Measurements from ENCODE around the gene LGALS3BP. TPM values are rescaled to one million over a fixed set of nuclear protein-coding genes. Genes with fewer than 3 reads are reported as not detected.

Gene LGALS3BP
- total and polyA plus RNA-seq, 2 of the 4 experiments (the other 2 are of a cell fraction): 33.7 to 273 TPM

- peak overlapping the region; percentile 95 for H2AK9ac ChIP-seq (replicated peaks; ENCODE audit: low read depth, low read length, poor library complexity)
- in situ Hi-C loops (cut with MboI; ENCODE audit: low sequenced_read_pairs) (no loop called here), dilution Hi-C loops (cut with HindIII; ENCODE audit: low sequenced_read_pairs, unreplicated experiment) (no loop called here), intact Hi-C loops (cut with micrococcal nuclease) (loop anchor here (2.0 kb wide), 2 partner anchors 47 to 59 kb away; no protein-coding TSS in a partner anchor)
- H4K8ac ChIP-seq (ENCODE audit: low read depth in 2 of 2, low read length in 2 of 2): peak overlapping the region in 1 of 2 experiments; percentile 30; a peak in 1 of 4 replicates
- peak overlapping the region; percentile 7; the same call in 1 of the 3 replicates for H2BK15ac ChIP-seq (ENCODE audit: low read depth, low read length)
- TF ChIP-seq CHD1 (IDR thresholded peaks at IDR 0.05; ENCODE audit: low read depth, low read length) (no peak), SMC3 (IDR thresholded peaks at IDR 0.05; ENCODE audit: low read depth, low read length) (no peak), RFX5 (IDR thresholded peaks at IDR 0.05; ENCODE audit: low read depth, low read length) (no peak), RAD21 (IDR thresholded peaks at IDR 0.05; ENCODE audit: low read length) (no peak), CTCF (conservative IDR thresholded peaks at IDR 0.05; ENCODE audit: low read depth, low read length) (no peak), MAZ (IDR thresholded peaks at IDR 0.05; ENCODE audit: borderline replicate concordance, low read depth, low read length) (no peak), ELK1 (IDR thresholded peaks at IDR 0.05; ENCODE audit: borderline replicate concordance, low read depth, low read length) (no peak), MXI1 (IDR thresholded peaks at IDR 0.05; ENCODE audit: borderline replicate concordance, low read depth, low read length) (0 out of 2 replicates have a peak, but pooled peaks have one; percentile 9)
- peak overlapping the region; percentile 82; the same call in 1 of the 2 replicates for H3K23ac ChIP-seq (ENCODE audit: low read depth, low read length)
- peaks cover 31% of the 10 kb centered on the region for H3K4me1 ChIP-seq (ENCODE audit: control insufficient read depth, insufficient read depth, low read length)
- POLR2A ChIA-PET (ENCODE audit: unreplicated experiment): interaction anchor here (0.7 to 1.0 kb wide), 2 partner anchors 41 to 177 kb away, joined by 3 to 15 read pairs; no protein-coding TSS in a partner anchor
- H3K9me1 ChIP-seq (ENCODE audit: insufficient read depth, low read length): peaks cover 22% of the 10 kb centered on the region
- H2AK5ac ChIP-seq (ENCODE audit: low read depth, low read length): peak overlapping the region; percentile 70
- no TSS peak for BruUV-seq (replicated peaks)
- H3K79me1 ChIP-seq (ENCODE audit: low read depth in 1 of 2, low read length in 2 of 2): peaks cover 0 to 51% of the 10 kb centered on the region in 2 experiments; a peak in 3 of 4 replicates
- H3K56ac ChIP-seq (ENCODE audit: extremely low read depth, insufficient read depth, low read length): peak overlapping the region; percentile 70
- peak overlapping the region; percentile 65 for H3K27ac ChIP-seq (ENCODE audit: insufficient read depth, low read length)
- H4K5ac ChIP-seq (ENCODE audit: low read depth, low read length): no peak overlapping the region
- peaks cover 6% of the 10 kb centered on the region for H3K36me3 ChIP-seq (ENCODE audit: control insufficient read depth, insufficient read depth, low read length)
- 12% methylated on average over 5 of the region's 28 CpGs; no CpG with 5 or more reads in 1 of the 2 experiments for WGBS, 2 experiments (ENCODE audit: extremely low coverage in 2 of 2, insufficient read length in 1 of 2)
- no peaks in the 10 kb centered on the region for H3K27me3 ChIP-seq (ENCODE audit: control insufficient read depth, insufficient read depth, low read length)
- peak overlapping the region; percentile 88 for H3K14ac ChIP-seq (replicated peaks; ENCODE audit: low read depth, low read length)
- peak overlapping the region; percentile 59 for H2AFZ ChIP-seq (replicated peaks; ENCODE audit: low read length, poor library complexity)
- H3K18ac ChIP-seq (ENCODE audit: low read depth, low read length): no peak overlapping the region; the same call in 1 of the 2 replicates
- peak overlapping the region; percentile 89 for H3K4me3 ChIP-seq (ENCODE audit: insufficient read depth, low read depth, low read length)
- no peaks in the 10 kb centered on the region for H3K9me3 ChIP-seq (ENCODE audit: control insufficient read depth, insufficient read depth, low read length)
- no peak for ATAC-seq (ENCODE audit: low read depth)
- peak overlapping the region; percentile 91 for H3K4me2 ChIP-seq (ENCODE audit: low read depth, low read length)
- peak overlapping the region; percentile 86 for H3K9ac ChIP-seq (ENCODE audit: low read depth, low read length)
- CTCF ChIA-PET: no interaction called here
- 0 out of 2 replicates have a peak overlapping the region, but pooled peaks have one; percentile 3 for H2BK120ac ChIP-seq (ENCODE audit: low read depth, low read length)
- H3K4ac ChIP-seq (ENCODE audit: low read depth, low read length): peak overlapping the region; percentile 52
- peaks cover 55% of the 10 kb centered on the region for H4K20me1 ChIP-seq (ENCODE audit: insufficient read depth, low read length)
- DNase-seq: no peak
- H4K91ac ChIP-seq (ENCODE audit: insufficient read depth, low read depth, low read length): peak overlapping the region; percentile 32; the same call in 1 of the 2 replicates
- H2BK20ac ChIP-seq (ENCODE audit: low read depth, low read length): no peak overlapping the region
- peak overlapping the region; percentile 14 for H2BK5ac ChIP-seq (ENCODE audit: low read depth, low read length, poor library complexity, severe bottlenecking)
These were observed 55.9 kb downstream of the LGALS3BP start for GRCh38 chr17:78923660-78924453.
